T-helper 1 cell (primary cell): ENCODE data around the gene DNAI1.

Source experiments
- DNase-seq, 5 donors: peaks; one replicate each; pipeline ENCODE4 v3.0.0-alpha.2; 2012 to 2020

The DNAI1 gene

GRCh38 chr9:34560599-34561214, 102.1 kb downstream of the DNAI1 start:
- no peak for DNase-seq

GRCh38 chr9:34562135-34562745, 103.6 kb downstream of the DNAI1 start:
- no peak for DNase-seq

GRCh38 chr9:34563262-34563661, 104.7 kb downstream of the DNAI1 start:
- DNase-seq, result no peak

- no peak for DNase-seq
These were observed 106.0 kb downstream of the DNAI1 start for GRCh38 chr9:34564617-34565016.

GRCh38 chr9:34565856-34566255, 107.3 kb downstream of the DNAI1 start:
- no peak for DNase-seq

- no peak for DNase-seq
These were observed 107.7 kb downstream of the DNAI1 start for GRCh38 chr9:34566322-34566721.

GRCh38 chr9:34566972-34567371, 108.4 kb downstream of the DNAI1 start:
- no peak for DNase-seq

GRCh38 chr9:34568133-34568532, 109.5 kb downstream of the DNAI1 start:
- DNase-seq, result no peak

- DNase-seq, result no peak
These were observed 110.2 kb downstream of the DNAI1 start for GRCh38 chr9:34568774-34569173.

GRCh38 chr9:34570376-34570775, 111.8 kb downstream of the DNAI1 start:
- no peak for DNase-seq
